Right lobe of liver (tissue), 6 donors: Measurements from ENCODE around the gene SBF2. TPM values are rescaled to one million over a fixed set of nuclear protein-coding genes. Genes with fewer than 3 reads are reported as not detected.
A peak's percentile ranks its signal among the peaks of the same experiment; 100 is the strongest.
"Not testable (repeated sequence)": the region's sequence is repeated elsewhere in the genome, so short reads cannot be mapped to it uniquely, and the experiment has no call there.

ENCODE experiments used
- ATAC-seq, 4 donors: fragments of 200-7000 bp; cut with Tn5 transposase; one replicate each; pipeline ENCODE4 v1.9.1; 2020; ENCODE audit warnings: mild to moderate bottlenecking in 4 of 4, moderate library complexity in 4 of 4
- DNase-seq, 3 donors: peaks; one replicate each; pipeline ENCODE4 v3.0.0-alpha.2; 2020
- H3K27ac ChIP-seq, 3 donors: fragments of 200-600 bp; one replicate each; pipeline ENCODE4 v1.8.0; 2022
- H3K27me3 ChIP-seq, 2 donors: fragments of 200-600 bp; one replicate each; pipeline ENCODE4 v1.8.0; 2022
- H3K36me3 ChIP-seq, 4 donors: fragments of 200-600 bp; sonication (generic) in 1 of 4; one replicate each; pipeline versions ENCODE4 v1.5.1 to v1.8.0; 2017 to 2022; ENCODE audit warnings: control low read depth in 1 of 4
- H3K4me1 ChIP-seq, 4 donors: fragments of 200-600 bp; sonication (generic) in 1 of 4; one replicate each; pipeline versions ENCODE4 v1.5.1 to v1.8.0; 2017 to 2022; ENCODE audit warnings: control low read depth in 1 of 4
- H3K4me3 ChIP-seq, 3 donors: fragments of 200-600 bp; one replicate each; pipeline ENCODE4 v1.8.0; 2022
- H3K9me3 ChIP-seq, 4 donors: fragments of 200-600 bp; sonication (generic) in 1 of 4; one replicate each; pipeline versions ENCODE4 v1.5.1 to v1.8.0; 2017 to 2022; ENCODE audit warnings: control low read depth in 1 of 4
- CTCF ChIP-seq, 4 donors: fragments of 200-600 bp in 3 of 4; fragments of 450-650 bp in 1 of 4; IDR thresholded peaks; one replicate each; pipeline versions ENCODE4 v1.5.1 to v1.8.0; 2016 to 2022; ENCODE audit warnings: antibody characterized with exemption in 4 of 4, mild to moderate bottlenecking in 2 of 4
- POLR2A ChIP-seq: fragments of 450-650 bp; IDR thresholded peaks from one replicate; pipeline ENCODE4 v1.6.1; 2017; ENCODE audit warnings: antibody characterized with exemption, mild to moderate bottlenecking
- WGBS: methylation state at CpG from one replicate; pipeline ENCODE4 v1.1.6; 2018; ENCODE audit warnings: low coverage, low lambda C conversion rate; ENCODE audit not compliant: insufficient coverage; ENCODE audit errors: missing lambda C conversion rate; 5-methylcytosine and 5-hydroxymethylcytosine counted together
- intact Hi-C, 2 donors: fragments of 100-400 bp; cut with DNase I; formaldehyde crosslinking; loops; one replicate each; pipeline versions ENCODE4 v1.11.2 to v1.14.1; 2022
- total RNA-seq, 6 experiments: library from RNA; depleted of rRNA in 2 of 6; stranded (reverse); fragments of >200 nt in 2 of 6; fragmentation: NEBNext Ultra II Directional in 3 of 6; extraction: Animal tissue kit (Norgen Biotek cat#: 25700) in 3 of 6; gene quantifications; one replicate each; pipeline versions ENCODE4 v1.1.0 to v1.2.4, GENCODE V29; 2016 to 2023
- donor health status: DM: no; HTN: yes; CAD: no.
- donor health status: DM: no; HTN: no; CAD: no.
- donor health status: DM: no; HTN: no; CAD: no.
- donor health status: DM: no; HTN: yes; CAD: no.
- donor health status: DM: no; HTN: yes; CAD: no.

SBF2 gene
- total RNA-seq, 6 experiments from 2014 or later, result 13.7 to 28.4 (median 21.3) TPM

- Histone ChIP-seq H3K4me3 (no peak overlapping the region), H3K4me1 (peaks cover 0 to 15% (median 0%) of the 10 kb centered on the region in 4 donors), H3K36me3 (no peaks in the 10 kb centered on the region), H3K27me3 (no peaks in the 10 kb centered on the region), H3K9me3 (peaks cover 0 to 11% (median 4%) of the 10 kb centered on the region in 4 donors), H3K27ac (peak overlapping the region in 2 of 3 donors; percentile 16 to 48)
- peak in 3 of 4 donors; percentile 16 to 32 (median 20) for ATAC-seq
- TF ChIP-seq CTCF (IDR thresholded peaks at IDR 0.05), result no peak
- no peak for TF ChIP-seq POLR2A
- 32% methylated on average over 2 of the region's 2 CpGs for WGBS
- intact Hi-C loops, result no loop called here
- no peak for DNase-seq
Measured at GRCh38 chr11:10041748-10042446, 252.1 kb downstream of the SBF2 start.

GRCh38 chr11:10041332-10041731, 252.7 kb downstream of the SBF2 start:
- Histone ChIP-seq H3K9me3 (peaks cover 0 to 11% (median 4%) of the 10 kb centered on the region in 4 donors), H3K27ac (peak overlapping the region in 1 of 3 donors; percentile 48), H3K4me3 (no peak overlapping the region), H3K27me3 (no peaks in the 10 kb centered on the region), H3K36me3 (no peaks in the 10 kb centered on the region), H3K4me1 (peaks cover 0 to 15% (median 0%) of the 10 kb centered on the region in 4 donors)
- no peak for TF ChIP-seq CTCF (IDR thresholded peaks at IDR 0.05)
- TF ChIP-seq POLR2A, result no peak
- DNase-seq (no peak), ATAC-seq (no peak)
- 27% methylated on average over 2 of the region's 2 CpGs for WGBS
- intact Hi-C loops, result no loop called here

- peak in 1 of 4 donors; percentile 18 for ATAC-seq
- DNase-seq, result no peak
- Histone ChIP-seq H3K27me3 (no peaks in the 10 kb centered on the region), H3K4me3 (no peak overlapping the region), H3K27ac (no peak overlapping the region), H3K4me1 (peaks cover 0 to 12% (median 0%) of the 10 kb centered on the region in 4 donors), H3K36me3 (no peaks in the 10 kb centered on the region), H3K9me3 (no peaks in the 10 kb centered on the region)
- 63% methylated on average over 2 of the region's 2 CpGs for WGBS
- no peak for TF ChIP-seq POLR2A
- no peak for TF ChIP-seq CTCF (IDR thresholded peaks at IDR 0.05)
- intact Hi-C loops, result no loop called here
Measured at GRCh38 chr11:10038521-10039302, 255.3 kb downstream of the SBF2 start.

- intact Hi-C loops, H3K4me1 ChIP-seq, H3K4me3 ChIP-seq, H3K27ac ChIP-seq, ATAC-seq, H3K9me3 ChIP-seq, H3K27me3 ChIP-seq, DNase-seq, H3K36me3 ChIP-seq: not testable (repeated sequence)
- WGBS, result 93% methylated on average over 6 of the region's 6 CpGs
Measured at GRCh38 chr11:10035932-10036331, 258.1 kb downstream of the SBF2 start.

GRCh38 chr11:10032935-10033334, 261.1 kb downstream of the SBF2 start:
- Histone ChIP-seq H3K9me3 (no peaks in the 10 kb centered on the region), H3K36me3 (peaks cover 0 to 3% (median 0%) of the 10 kb centered on the region in 4 donors), H3K4me1 (no peaks in the 10 kb centered on the region), H3K27me3 (no peaks in the 10 kb centered on the region), H3K27ac (no peak overlapping the region), H3K4me3 (no peak overlapping the region)
- TF ChIP-seq POLR2A (no peak), CTCF (IDR thresholded peaks at IDR 0.05) (no peak)
- no peak for ATAC-seq
- DNase-seq, result no peak
- intact Hi-C loops, result no loop called here
